LNCaP clone FGC (cell line): ENCODE measurements around the gene UQCR11.

Experiments used
- DNase-seq: peaks from one replicate; pipeline ENCODE4 v3.0.0-alpha.2; 2011; ENCODE audit warnings: low read depth
- H3K4me3 ChIP-seq: 2 replicates; pipeline ENCODE4 v1.5.1; 2011; ENCODE audit warnings: mild to moderate bottlenecking, low read depth, low read length, control low read depth
- CTCF ChIP-seq: IDR thresholded peaks from 2 replicates; pipeline ENCODE4 v1.5.1; 2012; ENCODE audit warnings: mild to moderate bottlenecking; ENCODE audit not compliant: control insufficient read depth, insufficient read depth; ENCODE audit errors: extremely low read depth

Gene UQCR11

GRCh38 chr19:1590641-1591397 is 14.4 kb downstream of the UQCR11 start:
- H3K4me3 ChIP-seq: peak overlapping the region; percentile 95
- DNase-seq: no peak
- TF ChIP-seq CTCF: peak; percentile 38

- no peak for DNase-seq
- H3K4me3 ChIP-seq: no peak overlapping the region
- no peak for TF ChIP-seq CTCF
Observed at GRCh38 chr19:1587872-1588271, 17.4 kb downstream of the UQCR11 start.

GRCh38 chr19:1585243-1585580 is 20.1 kb downstream of the UQCR11 start:
- DNase-seq: no peak
- no peak overlapping the region for H3K4me3 ChIP-seq
- TF ChIP-seq CTCF: no peak

GRCh38 chr19:1584500-1585242 is 20.6 kb downstream of the UQCR11 start:
- no peak for TF ChIP-seq CTCF
- H3K4me3 ChIP-seq: no peak overlapping the region
- no peak for DNase-seq

GRCh38 chr19:1582201-1582600 is 23.1 kb downstream of the UQCR11 start:
- TF ChIP-seq CTCF: no peak
- H3K4me3 ChIP-seq: no peak overlapping the region
- DNase-seq: no peak

- no peak for DNase-seq
- no peak for TF ChIP-seq CTCF
- H3K4me3 ChIP-seq: no peak overlapping the region
Observed at GRCh38 chr19:1580957-1581356, 24.3 kb downstream of the UQCR11 start.
